ENCODE measurements around the gene MAP2K4. TPM values are rescaled to one million over a fixed set of nuclear protein-coding genes. Genes with fewer than 3 reads are reported as not detected.

MAP2K4 gene
- total RNA-seq, 1 donor from 2014 or later: 36.5 TPM

DNA sequence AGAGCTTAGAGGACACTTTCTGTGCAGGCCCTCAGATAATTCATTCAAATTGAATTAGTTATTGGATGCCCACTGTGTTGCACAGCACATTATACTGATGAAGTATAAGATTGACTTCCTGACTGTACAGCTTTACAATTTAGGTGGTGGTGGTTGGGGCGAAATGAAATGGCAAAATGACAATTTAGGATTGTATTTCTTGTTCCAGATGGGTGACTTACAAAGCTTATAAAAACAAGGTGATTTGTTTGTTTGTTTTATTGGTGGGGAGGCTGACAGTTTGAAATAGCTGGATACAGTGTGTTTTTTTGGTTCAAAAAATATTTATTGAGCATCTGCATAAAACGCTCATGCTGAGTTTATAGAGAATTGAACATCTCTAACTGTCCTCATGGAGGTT is 1.6 kb downstream of the MAP2K4 start:
- DNase-seq (ENCODE audit: low spot score): no peak
- H3K9me3 Mint-ChIP-seq (ENCODE audit: unreplicated experiment): no peaks in the 10 kb centered on the region
- TF ChIP-seq, protein P1, sequence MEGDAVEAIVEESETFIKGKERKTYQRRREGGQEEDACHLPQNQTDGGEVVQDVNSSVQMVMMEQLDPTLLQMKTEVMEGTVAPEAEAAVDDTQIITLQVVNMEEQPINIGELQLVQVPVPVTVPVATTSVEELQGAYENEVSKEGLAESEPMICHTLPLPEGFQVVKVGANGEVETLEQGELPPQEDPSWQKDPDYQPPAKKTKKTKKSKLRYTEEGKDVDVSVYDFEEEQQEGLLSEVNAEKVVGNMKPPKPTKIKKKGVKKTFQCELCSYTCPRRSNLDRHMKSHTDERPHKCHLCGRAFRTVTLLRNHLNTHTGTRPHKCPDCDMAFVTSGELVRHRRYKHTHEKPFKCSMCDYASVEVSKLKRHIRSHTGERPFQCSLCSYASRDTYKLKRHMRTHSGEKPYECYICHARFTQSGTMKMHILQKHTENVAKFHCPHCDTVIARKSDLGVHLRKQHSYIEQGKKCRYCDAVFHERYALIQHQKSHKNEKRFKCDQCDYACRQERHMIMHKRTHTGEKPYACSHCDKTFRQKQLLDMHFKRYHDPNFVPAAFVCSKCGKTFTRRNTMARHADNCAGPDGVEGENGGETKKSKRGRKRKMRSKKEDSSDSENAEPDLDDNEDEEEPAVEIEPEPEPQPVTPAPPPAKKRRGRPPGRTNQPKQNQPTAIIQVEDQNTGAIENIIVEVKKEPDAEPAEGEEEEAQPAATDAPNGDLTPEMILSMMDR (IDR thresholded peaks at IDR 0.05; ENCODE audit: unreplicated experiment): no peak
- H3K4me1 Mint-ChIP-seq (ENCODE audit: unreplicated experiment): peaks cover 8% of the 10 kb centered on the region
- peaks cover 3% of the 10 kb centered on the region for H3K27me3 Mint-ChIP-seq (ENCODE audit: unreplicated experiment)
- H3K27ac Mint-ChIP-seq (ENCODE audit: unreplicated experiment): peak overlapping the region; percentile 6
- no peaks in the 10 kb centered on the region for H3K36me3 Mint-ChIP-seq (ENCODE audit: low read depth, unreplicated experiment)
- H3K4me3 Mint-ChIP-seq (ENCODE audit: unreplicated experiment): peak overlapping the region; percentile 56

DNA sequence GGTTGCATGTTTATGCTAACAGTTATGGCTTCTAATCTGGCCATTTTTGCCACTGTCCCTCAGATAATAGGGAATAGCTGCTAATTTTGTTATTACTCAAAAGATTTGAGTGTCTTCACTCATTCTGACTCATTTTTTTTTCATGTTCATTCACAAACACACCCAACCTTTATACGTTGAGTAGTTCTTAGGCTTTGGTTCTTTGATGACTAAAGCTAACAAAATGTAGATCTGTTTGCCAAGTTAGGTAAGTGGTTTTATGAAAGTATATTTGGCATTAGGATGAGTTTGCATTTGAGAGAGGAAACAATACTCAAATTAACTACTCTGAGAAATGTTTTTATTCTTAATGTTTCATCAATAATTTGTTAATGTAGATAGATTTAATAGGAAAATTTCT is 3.6 kb downstream of the MAP2K4 start:
- H3K36me3 Mint-ChIP-seq (ENCODE audit: low read depth, unreplicated experiment): no peaks in the 10 kb centered on the region
- DNase-seq (ENCODE audit: low spot score): no peak
- TF ChIP-seq, protein P1 (IDR thresholded peaks at IDR 0.05; ENCODE audit: unreplicated experiment): no peak
- H3K27me3 Mint-ChIP-seq (ENCODE audit: unreplicated experiment): peaks cover 3% of the 10 kb centered on the region
- no peak overlapping the region for H3K4me3 Mint-ChIP-seq (ENCODE audit: unreplicated experiment)
- H3K4me1 Mint-ChIP-seq (ENCODE audit: unreplicated experiment): peaks cover 8% of the 10 kb centered on the region
- no peak overlapping the region for H3K27ac Mint-ChIP-seq (ENCODE audit: unreplicated experiment)
- H3K9me3 Mint-ChIP-seq (ENCODE audit: unreplicated experiment): no peaks in the 10 kb centered on the region

- Mint-ChIP-seq H3K4me1 (ENCODE audit: unreplicated experiment) (peaks cover 11% of the 10 kb centered on the region), H3K4me3 (ENCODE audit: unreplicated experiment) (no peak overlapping the region), H3K27me3 (ENCODE audit: unreplicated experiment) (no peaks in the 10 kb centered on the region)
Measured at GRCh38 chr17:12027658-12028057, 7.0 kb downstream of the MAP2K4 start.

DNA sequence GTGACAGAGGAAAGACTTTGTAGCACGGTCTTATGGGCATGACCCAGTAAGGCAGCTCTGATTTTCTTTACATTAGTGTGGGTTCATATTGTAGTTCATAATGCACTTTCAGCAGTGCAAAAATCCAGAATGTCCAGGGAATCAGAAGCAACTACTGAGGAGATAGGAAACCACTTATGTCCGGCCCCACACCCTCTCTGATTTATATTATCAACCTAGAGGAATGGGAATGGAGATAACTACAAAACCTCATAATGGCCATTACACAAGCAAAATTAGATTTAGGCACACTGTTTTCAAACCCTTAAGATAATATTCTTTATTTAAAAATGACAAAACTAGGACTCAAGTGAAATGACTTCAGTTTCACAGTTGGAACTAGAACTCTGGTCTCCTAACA is 7.9 kb downstream of the MAP2K4 start:
- Mint-ChIP-seq H3K4me3 (ENCODE audit: unreplicated experiment) (no peak overlapping the region), H3K27me3 (ENCODE audit: unreplicated experiment) (no peaks in the 10 kb centered on the region), H3K27ac (ENCODE audit: unreplicated experiment) (no peak overlapping the region), H3K4me1 (ENCODE audit: unreplicated experiment) (peaks cover 11% of the 10 kb centered on the region), H3K36me3 (ENCODE audit: low read depth, unreplicated experiment) (no peaks in the 10 kb centered on the region), H3K9me3 (ENCODE audit: unreplicated experiment) (no peaks in the 10 kb centered on the region)
- TF ChIP-seq, protein P1 (IDR thresholded peaks at IDR 0.05; ENCODE audit: unreplicated experiment): no peak
- no peak for DNase-seq (ENCODE audit: low spot score)

More at GRCh38 chr17:12027658-12028057, 7.0 kb downstream of the MAP2K4 start:
- DNase-seq (ENCODE audit: low spot score): no peak
- Mint-ChIP-seq H3K27ac (ENCODE audit: unreplicated experiment) (no peak overlapping the region), H3K36me3 (ENCODE audit: low read depth, unreplicated experiment) (no peaks in the 10 kb centered on the region), H3K9me3 (ENCODE audit: unreplicated experiment) (no peaks in the 10 kb centered on the region)
- TF ChIP-seq, protein P1 (IDR thresholded peaks at IDR 0.05; ENCODE audit: unreplicated experiment): no peak

- Mint-ChIP-seq H3K4me1 (ENCODE audit: unreplicated experiment) (peaks cover 17% of the 10 kb centered on the region), H3K27me3 (ENCODE audit: unreplicated experiment) (no peaks in the 10 kb centered on the region), H3K4me3 (ENCODE audit: unreplicated experiment) (no peak overlapping the region), H3K9me3 (ENCODE audit: unreplicated experiment) (no peaks in the 10 kb centered on the region), H3K36me3 (ENCODE audit: low read depth, unreplicated experiment) (no peaks in the 10 kb centered on the region), H3K27ac (ENCODE audit: unreplicated experiment) (no peak overlapping the region)
- no peak for DNase-seq (ENCODE audit: low spot score)
- TF ChIP-seq, protein P1 (IDR thresholded peaks at IDR 0.05; ENCODE audit: unreplicated experiment): no peak
Measured at GRCh38 chr17:12034538-12034937, 13.9 kb downstream of the MAP2K4 start.

All from endothelial cell (in vitro differentiated cells).